CD4-positive, alpha-beta memory T cell (primary cell): ENCODE measurements around the gene ADH7. TPM values are rescaled to one million over a fixed set of nuclear protein-coding genes. Genes with fewer than 3 reads are reported as not detected.
"Not testable (repeated sequence)": the region's sequence is repeated elsewhere in the genome, so short reads cannot be mapped to it uniquely, and the experiment has no call there.

Experiments
- CTCF ChIA-PET: fragments of 350-600 bp; sonication (Branson Sonifier 250); formaldehyde crosslinking; loops from one replicate; lab custom pipeline; 2021; ENCODE audit warnings: inconsistent platforms; ENCODE audit not compliant: partially characterized antibody; lab: Charles Lee
- POLR2A ChIA-PET: fragments of 350-600 bp; sonication (Branson Sonifier 250); formaldehyde crosslinking; loops from one replicate; lab custom pipeline; 2021; ENCODE audit not compliant: partially characterized antibody; lab: Charles Lee
- DNase-seq, 5 donors: peaks; one replicate each; pipeline versions ENCODE4 v3.0.0 to v3.0.0-alpha.2; 2020 to 2022; ENCODE audit warnings: mixed read lengths in 1 of 5
- H3K27ac ChIP-seq: one replicate; pipeline ENCODE4 v1.7.0; 2013; ENCODE audit warnings: low read depth, low read length
- H3K27me3 ChIP-seq: 2 replicates; pipeline ENCODE4 v1.7.0; 2013; ENCODE audit warnings: mild to moderate bottlenecking, low read length, moderate library complexity; ENCODE audit not compliant: insufficient read depth
- H3K36me3 ChIP-seq: 2 replicates; pipeline ENCODE4 v1.7.0; 2013; ENCODE audit warnings: mild to moderate bottlenecking, low read length, moderate library complexity; ENCODE audit not compliant: insufficient read depth
- H3K4me1 ChIP-seq: 2 replicates; pipeline ENCODE4 v1.7.0; 2013; ENCODE audit warnings: mild to moderate bottlenecking, low read length, moderate library complexity; ENCODE audit not compliant: insufficient read depth
- H3K4me3 ChIP-seq, 2 donors: one replicate each; pipeline ENCODE4 v1.7.0; 2013; ENCODE audit warnings: low read length in 2 of 2, mild to moderate bottlenecking in 1 of 2
- H3K9me3 ChIP-seq, 2 donors: one replicate each; pipeline ENCODE4 v1.7.0; 2013; ENCODE audit warnings: low read length in 2 of 2, control low read depth in 1 of 2; ENCODE audit not compliant: control insufficient read depth in 1 of 2
- H3K27ac Mint-ChIP-seq, 7 donors: one replicate each; pipeline ENCODE4 v1.8.0; 2020 to 2021; ENCODE audit warnings: mixed read lengths in 7 of 7, mild to moderate bottlenecking in 6 of 7, inconsistent platforms in 3 of 7, moderate library complexity in 3 of 7
- H3K27me3 Mint-ChIP-seq, 2 donors: one replicate each; pipeline ENCODE4 v1.8.0; 2020 to 2021; ENCODE audit warnings: mixed read lengths in 2 of 2
- H3K36me3 Mint-ChIP-seq, 2 donors: one replicate each; pipeline ENCODE4 v1.8.0; 2020 to 2021; ENCODE audit warnings: mixed read lengths in 2 of 2, inconsistent platforms in 1 of 2, mild to moderate bottlenecking in 1 of 2
- H3K4me1 Mint-ChIP-seq, 4 donors: one replicate each; pipeline ENCODE4 v1.8.0; 2020 to 2021; ENCODE audit warnings: mixed read lengths in 4 of 4, mild to moderate bottlenecking in 1 of 4
- H3K4me3 Mint-ChIP-seq, 8 donors: one replicate each; pipeline ENCODE4 v1.8.0; 2020 to 2021; ENCODE audit warnings: mixed read lengths in 8 of 8, mild to moderate bottlenecking in 7 of 8, moderate library complexity in 6 of 8, inconsistent platforms in 3 of 8
- H3K9me3 Mint-ChIP-seq, 8 donors: one replicate each; pipeline ENCODE4 v1.8.0; 2020 to 2021; ENCODE audit warnings: mixed read lengths in 8 of 8, mild to moderate bottlenecking in 5 of 8, inconsistent platforms in 3 of 8, moderate library complexity in 1 of 8
- intact Hi-C: fragments of 100-400 bp; cut with micrococcal nuclease; formaldehyde crosslinking; loops from one replicate; pipeline ENCODE4 v1.15.1; 2023
- polyA plus RNA-seq, 2 donors: library from polyadenylated mRNA; unstranded; fragments of 300-500 nt; fragmentation: Illumina TruSeq; gene quantifications; one replicate each; pipeline ENCODE4 v1.2.3, GENCODE V29; 2021
- total RNA-seq, 2 experiments: library from RNA; stranded (reverse); gene quantifications; one replicate each; pipeline ENCODE4 v1.2.3, GENCODE V29; 2021

The ADH7 gene
- total and polyA plus RNA-seq, 4 experiments from 2014 or later, result not detected

- Mint-ChIP-seq H3K4me3 (no peak overlapping the region), H3K27me3 (peaks cover 12 to 21% of the 10 kb centered on the region in 2 donors), H3K9me3 (peaks cover 0 to 4% (median 0%) of the 10 kb centered on the region in 8 donors), H3K36me3 (no peaks in the 10 kb centered on the region), H3K27ac (peak overlapping the region in 2 of 7 donors; percentile 1 to 45), H3K4me1 (no peaks in the 10 kb centered on the region)
- H3K36me3 ChIP-seq, result no peaks in the 10 kb centered on the region
- H3K27ac ChIP-seq, result no peak overlapping the region
- no peak overlapping the region for H3K4me3 ChIP-seq
- CTCF ChIA-PET, result no interaction called here
- POLR2A ChIA-PET, result no interaction called here
- no peak for DNase-seq
- H3K27me3 ChIP-seq, result no peaks in the 10 kb centered on the region
- no peaks in the 10 kb centered on the region for H3K4me1 ChIP-seq
- intact Hi-C loops, result no loop called here
- H3K9me3 ChIP-seq, result no peaks in the 10 kb centered on the region
Measured at GRCh38 chr4:99382745-99383360, 52.3 kb downstream of the ADH7 start.

- Histone ChIP-seq H3K27me3 (no peaks in the 10 kb centered on the region), H3K9me3 (no peaks in the 10 kb centered on the region), H3K4me1 (no peaks in the 10 kb centered on the region), H3K27ac (no peak overlapping the region), H3K4me3 (no peak overlapping the region), H3K36me3 (no peaks in the 10 kb centered on the region)
- Mint-ChIP-seq H3K4me1 (no peaks in the 10 kb centered on the region), H3K9me3 (peaks cover 0 to 6% (median 4%) of the 10 kb centered on the region in 8 donors), H3K27me3 (peaks cover 13 to 25% of the 10 kb centered on the region in 2 donors), H3K36me3 (no peaks in the 10 kb centered on the region), H3K4me3 (no peak overlapping the region), H3K27ac (no peak overlapping the region)
- no peak for DNase-seq
- intact Hi-C loops, result no loop called here
- POLR2A ChIA-PET, result no interaction called here
- CTCF ChIA-PET, result no interaction called here
Measured at GRCh38 chr4:99381588-99382175, 53.5 kb downstream of the ADH7 start.

GRCh38 chr4:99379571-99379970 lies 55.6 kb downstream of the ADH7 start:
- Mint-ChIP-seq H3K36me3 (no peaks in the 10 kb centered on the region), H3K9me3 (peaks cover 0 to 19% (median 16%) of the 10 kb centered on the region in 8 donors), H3K27me3 (peaks cover 18 to 25% of the 10 kb centered on the region in 2 donors), H3K27ac (no peak overlapping the region), H3K4me3 (no peak overlapping the region), H3K4me1 (no peaks in the 10 kb centered on the region)
- no peak for DNase-seq
- Histone ChIP-seq H3K27ac (no peak overlapping the region), H3K4me3 (no peak overlapping the region), H3K36me3 (no peaks in the 10 kb centered on the region), H3K4me1 (no peaks in the 10 kb centered on the region), H3K27me3 (no peaks in the 10 kb centered on the region), H3K9me3 (no peaks in the 10 kb centered on the region)
- CTCF ChIA-PET, result interaction anchor here (1.3 kb wide), 1 partner anchor 22 kb away, joined by 3 read pairs; no protein-coding TSS in a partner anchor
- intact Hi-C loops, result no loop called here
- POLR2A ChIA-PET, result no interaction called here

- intact Hi-C loops, result no loop called here
Measured at GRCh38 chr4:99378876-99379275, 56.3 kb downstream of the ADH7 start.

GRCh38 chr4:99377341-99377740 lies 57.8 kb downstream of the ADH7 start:
- Mint-ChIP-seq H3K9me3 (peaks cover 5 to 37% (median 28%) of the 10 kb centered on the region in 8 donors), H3K27me3 (peaks cover 12 to 15% of the 10 kb centered on the region in 2 donors)
- DNase-seq, H3K9me3 ChIP-seq, H3K36me3 Mint-ChIP-seq, CTCF ChIA-PET, H3K4me3 ChIP-seq, H3K4me3 Mint-ChIP-seq, H3K27ac Mint-ChIP-seq, intact Hi-C loops, H3K27me3 ChIP-seq, POLR2A ChIA-PET, H3K4me1 Mint-ChIP-seq, H3K4me1 ChIP-seq, H3K36me3 ChIP-seq, H3K27ac ChIP-seq: not testable (repeated sequence)

More at GRCh38 chr4:99378876-99379275, 56.3 kb downstream of the ADH7 start:
- Histone ChIP-seq H3K27ac (no peak overlapping the region), H3K27me3 (no peaks in the 10 kb centered on the region), H3K4me1 (no peaks in the 10 kb centered on the region), H3K36me3 (no peaks in the 10 kb centered on the region), H3K4me3 (no peak overlapping the region), H3K9me3 (no peaks in the 10 kb centered on the region)
- Mint-ChIP-seq H3K36me3 (no peaks in the 10 kb centered on the region), H3K9me3 (peaks cover 1 to 22% (median 19%) of the 10 kb centered on the region in 8 donors), H3K4me3 (no peak overlapping the region), H3K27ac (no peak overlapping the region), H3K4me1 (no peaks in the 10 kb centered on the region), H3K27me3 (peaks cover 18 to 25% of the 10 kb centered on the region in 2 donors)
- DNase-seq, result no peak
- CTCF ChIA-PET, result interaction anchor here (1.3 kb wide), 1 partner anchor 22 kb away, joined by 3 read pairs; no protein-coding TSS in a partner anchor
- POLR2A ChIA-PET, result no interaction called here

GRCh38 chr4:99372464-99372863 lies 62.7 kb downstream of the ADH7 start:
- H3K9me3 ChIP-seq, H3K27ac Mint-ChIP-seq, H3K27me3 ChIP-seq, H3K27ac ChIP-seq, H3K4me1 ChIP-seq, CTCF ChIA-PET, POLR2A ChIA-PET, H3K36me3 ChIP-seq, intact Hi-C loops, DNase-seq, H3K36me3 Mint-ChIP-seq, H3K4me3 Mint-ChIP-seq, H3K4me1 Mint-ChIP-seq, H3K4me3 ChIP-seq: not testable (repeated sequence)
- peaks cover 3 to 40% (median 33%) of the 10 kb centered on the region in 8 donors for H3K9me3 Mint-ChIP-seq
- peaks cover 11 to 12% of the 10 kb centered on the region in 2 donors for H3K27me3 Mint-ChIP-seq

GRCh38 chr4:99367817-99368216 lies 67.3 kb downstream of the ADH7 start:
- DNase-seq, intact Hi-C loops, CTCF ChIA-PET, H3K27me3 ChIP-seq, H3K4me1 Mint-ChIP-seq, H3K27ac Mint-ChIP-seq, H3K4me1 ChIP-seq, H3K4me3 Mint-ChIP-seq, H3K36me3 Mint-ChIP-seq, H3K27me3 Mint-ChIP-seq, H3K27ac ChIP-seq, POLR2A ChIA-PET, H3K36me3 ChIP-seq, H3K4me3 ChIP-seq, H3K9me3 ChIP-seq: not testable (repeated sequence)
- peaks cover 0 to 18% (median 10%) of the 10 kb centered on the region in 8 donors for H3K9me3 Mint-ChIP-seq
